ENCODE measurements around the gene CYBC1. TPM values are rescaled to one million over a fixed set of nuclear protein-coding genes. Genes with fewer than 3 reads are reported as not detected.

Gene CYBC1
- total RNA-seq, 1 experiment from 2014 or later, result 95.4 TPM

GRCh38 chr17:82442643-82443464, 7.7 kb downstream of the CYBC1 start:
- ChIA-PET CTCF (no interaction called here), RAD21 (ENCODE audit: low non-redundant PET in 1 of 2, low total read pairs in 2 of 2, uncharacterized antibody in 2 of 2, unreplicated experiment in 2 of 2) (no interaction called here), POLR2A (no interaction called here)
- intact Hi-C loops (cut with micrococcal nuclease), result no loop called here
- Histone ChIP-seq H3K27me3 (ENCODE audit: insufficient read depth, low read length) (no peaks in the 10 kb centered on the region), H3K9me2 (ENCODE audit: insufficient read depth) (no peaks in the 10 kb centered on the region), H3K4me2 (ENCODE audit: low read length) (no peak overlapping the region), H3K9me3 (ENCODE audit: control insufficient read depth in 1 of 2, insufficient read depth in 1 of 2, low read depth in 1 of 2, low read length in 2 of 2) (no peaks in the 10 kb centered on the region), H3K9ac (ENCODE audit: low read length) (no peak overlapping the region), H4K20me1 (ENCODE audit: insufficient read depth) (no peaks in the 10 kb centered on the region), H3K27ac (ENCODE audit: low read depth, low read length) (no peak overlapping the region), H3K4me3 (replicated peaks in 1 of 2; ENCODE audit: low read depth in 1 of 2, low read length in 2 of 2) (no peak overlapping the region), H2AFZ (ENCODE audit: low read depth, low read length, poor library complexity, severe bottlenecking) (no peak overlapping the region), H3K4me1 (ENCODE audit: control insufficient read depth in 1 of 2, insufficient read depth in 2 of 2, low read length in 2 of 2) (no peaks in the 10 kb centered on the region), H3K36me3 (ENCODE audit: control insufficient read depth in 1 of 2, insufficient read depth in 2 of 2, low read length in 2 of 2) (peaks cover 0 to 15% of the 10 kb centered on the region in 2 experiments; a peak in 1 of 4 replicates), H3K79me2 (ENCODE audit: insufficient read depth, low read length) (no peaks in the 10 kb centered on the region)
- ATAC-seq, result no peak
- DNase-seq (ENCODE audit: low read depth, low spot score), result no peak
- TF ChIP-seq YY1 (IDR thresholded peaks at IDR 0.05; ENCODE audit: extremely low read depth, insufficient replicate concordance, low read depth, low read length) (no peak), POLR2AphosphoS5 (IDR thresholded peaks at IDR 0.05; ENCODE audit: low read depth, low read length) (no peak), SRF (IDR thresholded peaks at IDR 0.05; ENCODE audit: low read depth) (no peak), POLR2A (IDR thresholded peaks at IDR 0.05; ENCODE audit: borderline replicate concordance, extremely low read depth, insufficient read depth, insufficient read length) (no peak), EZH2 (IDR thresholded peaks at IDR 0.05) (no peak), CBX3 (IDR thresholded peaks at IDR 0.05; ENCODE audit: low read depth) (no peak), EZH2phosphoT487 (IDR thresholded peaks at IDR 0.05; ENCODE audit: borderline replicate concordance) (no peak), ELF1 (IDR thresholded peaks at IDR 0.05; ENCODE audit: borderline replicate concordance, low read depth) (no peak), MAX (IDR thresholded peaks at IDR 0.05) (no peak), TCF7L2 (IDR thresholded peaks at IDR 0.05; ENCODE audit: borderline replicate concordance, extremely low read depth, insufficient read depth, insufficient read length) (no peak), EGR1 (IDR thresholded peaks at IDR 0.05; ENCODE audit: low read depth) (no peak), JUND (IDR thresholded peaks at IDR 0.05) (no peak), ATF3 (IDR thresholded peaks at IDR 0.05) (no peak), SIN3A (IDR thresholded peaks at IDR 0.05; ENCODE audit: low read depth) (no peak), RAD21 (IDR thresholded peaks at IDR 0.05; ENCODE audit: low read depth) (no peak), FOSL1 (IDR thresholded peaks at IDR 0.05; ENCODE audit: low read depth) (no peak)
- TF ChIP-seq, protein P1, sequence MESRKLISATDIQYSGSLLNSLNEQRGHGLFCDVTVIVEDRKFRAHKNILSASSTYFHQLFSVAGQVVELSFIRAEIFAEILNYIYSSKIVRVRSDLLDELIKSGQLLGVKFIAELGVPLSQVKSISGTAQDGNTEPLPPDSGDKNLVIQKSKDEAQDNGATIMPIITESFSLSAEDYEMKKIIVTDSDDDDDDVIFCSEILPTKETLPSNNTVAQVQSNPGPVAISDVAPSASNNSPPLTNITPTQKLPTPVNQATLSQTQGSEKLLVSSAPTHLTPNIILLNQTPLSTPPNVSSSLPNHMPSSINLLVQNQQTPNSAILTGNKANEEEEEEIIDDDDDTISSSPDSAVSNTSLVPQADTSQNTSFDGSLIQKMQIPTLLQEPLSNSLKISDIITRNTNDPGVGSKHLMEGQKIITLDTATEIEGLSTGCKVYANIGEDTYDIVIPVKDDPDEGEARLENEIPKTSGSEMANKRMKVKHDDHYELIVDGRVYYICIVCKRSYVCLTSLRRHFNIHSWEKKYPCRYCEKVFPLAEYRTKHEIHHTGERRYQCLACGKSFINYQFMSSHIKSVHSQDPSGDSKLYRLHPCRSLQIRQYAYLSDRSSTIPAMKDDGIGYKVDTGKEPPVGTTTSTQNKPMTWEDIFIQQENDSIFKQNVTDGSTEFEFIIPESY (IDR thresholded peaks at IDR 0.05; ENCODE audit: extremely low read depth, insufficient replicate concordance, low read length), result no peak
- TF ChIP-seq, protein P2, sequence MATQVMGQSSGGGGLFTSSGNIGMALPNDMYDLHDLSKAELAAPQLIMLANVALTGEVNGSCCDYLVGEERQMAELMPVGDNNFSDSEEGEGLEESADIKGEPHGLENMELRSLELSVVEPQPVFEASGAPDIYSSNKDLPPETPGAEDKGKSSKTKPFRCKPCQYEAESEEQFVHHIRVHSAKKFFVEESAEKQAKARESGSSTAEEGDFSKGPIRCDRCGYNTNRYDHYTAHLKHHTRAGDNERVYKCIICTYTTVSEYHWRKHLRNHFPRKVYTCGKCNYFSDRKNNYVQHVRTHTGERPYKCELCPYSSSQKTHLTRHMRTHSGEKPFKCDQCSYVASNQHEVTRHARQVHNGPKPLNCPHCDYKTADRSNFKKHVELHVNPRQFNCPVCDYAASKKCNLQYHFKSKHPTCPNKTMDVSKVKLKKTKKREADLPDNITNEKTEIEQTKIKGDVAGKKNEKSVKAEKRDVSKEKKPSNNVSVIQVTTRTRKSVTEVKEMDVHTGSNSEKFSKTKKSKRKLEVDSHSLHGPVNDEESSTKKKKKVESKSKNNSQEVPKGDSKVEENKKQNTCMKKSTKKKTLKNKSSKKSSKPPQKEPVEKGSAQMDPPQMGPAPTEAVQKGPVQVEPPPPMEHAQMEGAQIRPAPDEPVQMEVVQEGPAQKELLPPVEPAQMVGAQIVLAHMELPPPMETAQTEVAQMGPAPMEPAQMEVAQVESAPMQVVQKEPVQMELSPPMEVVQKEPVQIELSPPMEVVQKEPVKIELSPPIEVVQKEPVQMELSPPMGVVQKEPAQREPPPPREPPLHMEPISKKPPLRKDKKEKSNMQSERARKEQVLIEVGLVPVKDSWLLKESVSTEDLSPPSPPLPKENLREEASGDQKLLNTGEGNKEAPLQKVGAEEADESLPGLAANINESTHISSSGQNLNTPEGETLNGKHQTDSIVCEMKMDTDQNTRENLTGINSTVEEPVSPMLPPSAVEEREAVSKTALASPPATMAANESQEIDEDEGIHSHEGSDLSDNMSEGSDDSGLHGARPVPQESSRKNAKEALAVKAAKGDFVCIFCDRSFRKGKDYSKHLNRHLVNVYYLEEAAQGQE (IDR thresholded peaks at IDR 0.05; ENCODE audit: low read depth), result no peak
- BruUV-seq (replicated peaks), result TSS peak; percentile 33

Measured in HCT116 (cell line).